Motor neuron (in vitro differentiated cells): Measurements from ENCODE around the gene DLX4. TPM values are rescaled to one million over a fixed set of nuclear protein-coding genes. Genes with fewer than 3 reads are reported as not detected.
A peak's percentile ranks its signal among the peaks of the same experiment; 100 is the strongest.

Experiments used
- ATAC-seq, 8 experiments: fragments of 200-7000 bp; cut with Tn5 transposase; replicated peaks in 6 of 8; 2 replicates each; pipeline ENCODE4 v1.8.0; 2021; ENCODE audit warnings: mild to moderate bottlenecking in 8 of 8, moderate library complexity in 8 of 8
- H3K27ac ChIP-seq, 2 donors: fragments of 250-450 bp; sonication (Bioruptor Pico); 2 replicates each; pipeline ENCODE4 v1.9.0; 2021; ENCODE audit warnings: antibody characterized with exemption in 2 of 2, mild to moderate bottlenecking in 2 of 2, moderate library complexity in 1 of 2
- H3K4me1 ChIP-seq, 2 donors: fragments of 250-450 bp; sonication (Bioruptor Pico); replicated peaks in 1 of 2; 2 replicates each; pipeline ENCODE4 v1.6.1; 2021; ENCODE audit warnings: antibody characterized with exemption in 2 of 2, mild to moderate bottlenecking in 2 of 2, moderate library complexity in 1 of 2
- H3K4me3 ChIP-seq, 5 donors: fragments of 250-450 bp; sonication (Bioruptor Pico); 2 replicates each; pipeline ENCODE4 v1.9.0; 2021; ENCODE audit warnings: antibody characterized with exemption in 5 of 5, mild to moderate bottlenecking in 5 of 5, moderate library complexity in 4 of 5
- WGBS, 10 experiments: fragments of 450-650 bp; shearing (Covaris generic); methylation state at CpG; one replicate each; pipeline ENCODE4 v1.0.0; 2022; 5-methylcytosine and 5-hydroxymethylcytosine counted together
- in situ Hi-C, 9 experiments: fragments of 400-800 bp; cut with MboI; loops; one replicate each; pipeline ENCODE4 v1.15.0; 2021; ENCODE audit warnings: low sequenced_read_pairs in 9 of 9, low pct_unique_long_range_greater_than_20kb in 2 of 9; ENCODE audit not compliant: unreplicated experiment in 9 of 9
- total RNA-seq, 8 experiments: library from RNA; unstranded; fragments of 300-600 nt; gene quantifications; 2 replicates each; pipeline versions ENCODE4 v1.2.3 to v1.2.4, GENCODE V29; 2022

Gene DLX4
- total RNA-seq, 8 experiments from 2014 or later = 0.46 to 2.6 (median 1.3) TPM; not detected in 2

- Histone ChIP-seq H3K27ac (no peak overlapping the region), H3K4me3 (no peak overlapping the region), H3K4me1 (peaks cover 0 to 6% of the 10 kb centered on the region in 2 donors)
- 38 to 61% (median 50%) methylated on average over 1 to 4 of the region's 5 CpGs; no CpG with 5 or more reads in 5 of the 10 experiments for WGBS, 10 experiments
- in situ Hi-C loops = loop anchor here in 6 of 9 experiments (25.0 kb wide), 2 partner anchors 114 to 414 kb away; no protein-coding TSS in a partner anchor
- ATAC-seq = no peak
These were observed 7.3 kb downstream of the DLX4 start for GRCh38 chr17:49976163-49976827.

- H3K27ac ChIP-seq = no peak overlapping the region
- no peak for ATAC-seq
- in situ Hi-C loops = loop anchor here in 6 of 9 experiments (25.0 kb wide), 2 partner anchors 115 to 415 kb away; no protein-coding TSS in a partner anchor
- peaks cover 0 to 6% of the 10 kb centered on the region in 2 donors for H3K4me1 ChIP-seq
- 8 to 100% (median 53%) methylated on average over 1 to 3 of the region's 4 CpGs; no CpG with 5 or more reads in 4 of the 10 experiments for WGBS, 10 experiments
- H3K4me3 ChIP-seq = no peak overlapping the region
These were observed 7.8 kb downstream of the DLX4 start for GRCh38 chr17:49976828-49977202.

GRCh38 chr17:49977463-49978389 lies 8.7 kb downstream of the DLX4 start:
- H3K27ac ChIP-seq = no peak overlapping the region
- no peak overlapping the region for H3K4me3 ChIP-seq
- no peak for ATAC-seq
- 0 to 100% (median 64%) methylated on average over 1 to 4 of the region's 7 CpGs; no CpG with 5 or more reads in 2 of the 10 experiments for WGBS, 10 experiments
- in situ Hi-C loops = loop anchor here in 6 of 9 experiments (25.0 kb wide), 2 partner anchors 115 to 415 kb away; no protein-coding TSS in a partner anchor
- H3K4me1 ChIP-seq = no peaks in the 10 kb centered on the region

- no peak for ATAC-seq
- Histone ChIP-seq H3K4me1 (no peaks in the 10 kb centered on the region), H3K4me3 (no peak overlapping the region), H3K27ac (no peak overlapping the region)
- in situ Hi-C loops = loop anchor here in 6 of 9 experiments (25.0 kb wide), 2 partner anchors 116 to 416 kb away; no protein-coding TSS in a partner anchor
- WGBS, 10 experiments = 50 to 61% (median 56%) methylated on average over 4 to 7 of the region's 13 CpGs; no CpG with 5 or more reads in 6 of the 10 experiments
These were observed 9.5 kb downstream of the DLX4 start for GRCh38 chr17:49978501-49978900.

- ATAC-seq = no peak
- no peaks in the 10 kb centered on the region for H3K4me1 ChIP-seq
- no peak overlapping the region for H3K4me3 ChIP-seq
- in situ Hi-C loops = loop anchor here in 6 of 9 experiments (25.0 kb wide), 2 partner anchors 118 to 418 kb away; no protein-coding TSS in a partner anchor
- WGBS, 10 experiments = 47 to 100% (median 83%) methylated on average over 1 to 2 of the region's 4 CpGs; no CpG with 5 or more reads in 6 of the 10 experiments
- H3K27ac ChIP-seq = no peak overlapping the region
These were observed 10.9 kb downstream of the DLX4 start for GRCh38 chr17:49979748-49980479.

- Histone ChIP-seq H3K4me1 (no peaks in the 10 kb centered on the region), H3K4me3 (no peak overlapping the region), H3K27ac (no peak overlapping the region)
- in situ Hi-C loops = loop anchor here in 6 of 9 experiments (25.0 kb wide), 2 partner anchors 118 to 418 kb away; no protein-coding TSS in a partner anchor
- peak in 5 of 8 experiments; percentile 45 to 75 (median 63) for ATAC-seq
- WGBS, 10 experiments = 0 to 20% (median 10%) methylated on average over 1 to 2 of the region's 7 CpGs; no CpG with 5 or more reads in 6 of the 10 experiments
These were observed 11.8 kb downstream of the DLX4 start for GRCh38 chr17:49980703-49981197.

GRCh38 chr17:49984283-49984682 lies 15.3 kb downstream of the DLX4 start:
- H3K4me3 ChIP-seq = no peak overlapping the region
- H3K27ac ChIP-seq = no peak overlapping the region
- ATAC-seq = peak in 3 of 8 experiments; percentile 13 to 61 (median 23)
- WGBS, 10 experiments = no CpG with 5 or more reads among the region's 3 CpGs
- H3K4me1 ChIP-seq = no peaks in the 10 kb centered on the region
- in situ Hi-C loops = loop anchor here in 6 of 9 experiments (25.0 kb wide), 2 partner anchors 122 to 422 kb away; no protein-coding TSS in a partner anchor

- Histone ChIP-seq H3K4me1 (no peaks in the 10 kb centered on the region), H3K4me3 (no peak overlapping the region), H3K27ac (no peak overlapping the region)
- in situ Hi-C loops = loop anchor here in 6 of 9 experiments (25.0 kb wide), 2 partner anchors 122 to 422 kb away; no protein-coding TSS in a partner anchor
- WGBS, 10 experiments = 0 to 29% (median 0%) methylated on average over 1 of the region's 2 CpGs; no CpG with 5 or more reads in 7 of the 10 experiments
- ATAC-seq = no peak
These were observed 15.8 kb downstream of the DLX4 start for GRCh38 chr17:49984776-49985175.

GRCh38 chr17:49985310-49985990 lies 16.5 kb downstream of the DLX4 start:
- Histone ChIP-seq H3K27ac (no peak overlapping the region), H3K4me1 (no peaks in the 10 kb centered on the region), H3K4me3 (no peak overlapping the region)
- in situ Hi-C loops = loop anchor here in 6 of 9 experiments (25.0 kb wide), 2 partner anchors 123 to 423 kb away; no protein-coding TSS in a partner anchor
- no peak for ATAC-seq
- WGBS, 10 experiments = 100% methylated on average over 1 of the region's 3 CpGs; no CpG with 5 or more reads in 8 of the 10 experiments

GRCh38 chr17:49986396-49987289 lies 17.7 kb downstream of the DLX4 start:
- no peaks in the 10 kb centered on the region for H3K4me1 ChIP-seq
- WGBS, 10 experiments = 10 to 100% (median 83%) methylated on average over 1 to 2 of the region's 6 CpGs; no CpG with 5 or more reads in 5 of the 10 experiments
- H3K27ac ChIP-seq = no peak overlapping the region
- in situ Hi-C loops = loop anchor here in 6 of 9 experiments (25.0 kb wide), 2 partner anchors 124 to 424 kb away; no protein-coding TSS in a partner anchor
- no peak for ATAC-seq
- no peak overlapping the region for H3K4me3 ChIP-seq

- no peaks in the 10 kb centered on the region for H3K4me1 ChIP-seq
- in situ Hi-C loops = loop anchor here in 6 of 9 experiments (25.0 kb wide), 2 partner anchors 125 to 425 kb away; no protein-coding TSS in a partner anchor
- no peak overlapping the region for H3K4me3 ChIP-seq
- ATAC-seq = peak in 3 of 8 experiments; percentile 26 to 77 (median 37)
- 40 to 71% (median 50%) methylated on average over 1 of the region's 2 CpGs; no CpG with 5 or more reads in 7 of the 10 experiments for WGBS, 10 experiments
- no peak overlapping the region for H3K27ac ChIP-seq
These were observed 18.2 kb downstream of the DLX4 start for GRCh38 chr17:49987290-49987585.
